SK-N-SH treated with all-trans-retinoic acid at 6 μM for 48 hours (cell line): ENCODE data around the gene ZNF710.

Experiments used
- ARNTL ChIP-seq: fragments of 450-650 bp; formaldehyde crosslinking; IDR thresholded peaks from 2 replicates; pipeline ENCODE4 v1.5.0; 2020; ENCODE audit warnings: low read depth, mild to moderate bottlenecking, moderate library complexity, borderline replicate concordance
- ESRRG ChIP-seq: fragments of 250-450 bp; sonication (Bioruptor Pico); IDR thresholded peaks from 2 replicates; pipeline ENCODE4 v1.6.1; 2021; ENCODE audit warnings: mild to moderate bottlenecking
- GLIS3 ChIP-seq: fragments of 250-450 bp; sonication (Bioruptor Pico); IDR thresholded peaks from 2 replicates; pipeline ENCODE4 v1.5.0; 2020; ENCODE audit warnings: mild to moderate bottlenecking, moderate library complexity
- PPARA ChIP-seq: fragments of 250-450 bp; sonication (Bioruptor Pico); IDR thresholded peaks from 2 replicates; pipeline ENCODE4 v1.5.0; 2020; ENCODE audit warnings: mild to moderate bottlenecking, borderline replicate concordance
- RARB ChIP-seq: fragments of 250-450 bp; sonication (Bioruptor Pico); IDR thresholded peaks from 2 replicates; pipeline ENCODE4 v1.8.0; 2021; ENCODE audit warnings: mild to moderate bottlenecking, moderate library complexity
- ZFP3 ChIP-seq: fragments of 250-450 bp; sonication (Bioruptor Pico); IDR thresholded peaks from 2 replicates; pipeline ENCODE4 v1.5.0; 2020; ENCODE audit warnings: mild to moderate bottlenecking, moderate library complexity
- ZFP30 ChIP-seq: fragments of 450-650 bp; formaldehyde crosslinking; IDR thresholded peaks from 2 replicates; pipeline ENCODE4 v1.5.0; 2022; ENCODE audit warnings: mild to moderate bottlenecking, moderate library complexity
- ZNF565 ChIP-seq: fragments of 450-650 bp; formaldehyde crosslinking; conservative IDR thresholded peaks from 2 replicates; pipeline ENCODE4 v1.5.0; 2020; ENCODE audit warnings: low read depth, mild to moderate bottlenecking, moderate library complexity
- ZNF70 ChIP-seq: fragments of 450-650 bp; formaldehyde crosslinking; IDR thresholded peaks from 2 replicates; pipeline ENCODE4 v1.5.0; 2020; ENCODE audit warnings: mild to moderate bottlenecking, moderate library complexity
- TF ChIP-seq, protein P1 (sequence below): fragments of 250-450 bp; sonication (Bioruptor Pico); IDR thresholded peaks from 2 replicates; pipeline ENCODE4 v1.8.0; 2021; ENCODE audit warnings: low read depth, mild to moderate bottlenecking, moderate library complexity, borderline replicate concordance
- TF ChIP-seq, protein P2 (sequence below): fragments of 250-450 bp; sonication (Bioruptor Pico); IDR thresholded peaks from 2 replicates; pipeline ENCODE4 v1.8.0; 2020; ENCODE audit warnings: mild to moderate bottlenecking, moderate library complexity, borderline replicate concordance
- TF ChIP-seq, protein P3 (sequence below): fragments of 250-450 bp; sonication (Bioruptor Pico); IDR thresholded peaks from 2 replicates; pipeline ENCODE4 v1.5.1; 2021; ENCODE audit warnings: mild to moderate bottlenecking, moderate library complexity

DNA sequence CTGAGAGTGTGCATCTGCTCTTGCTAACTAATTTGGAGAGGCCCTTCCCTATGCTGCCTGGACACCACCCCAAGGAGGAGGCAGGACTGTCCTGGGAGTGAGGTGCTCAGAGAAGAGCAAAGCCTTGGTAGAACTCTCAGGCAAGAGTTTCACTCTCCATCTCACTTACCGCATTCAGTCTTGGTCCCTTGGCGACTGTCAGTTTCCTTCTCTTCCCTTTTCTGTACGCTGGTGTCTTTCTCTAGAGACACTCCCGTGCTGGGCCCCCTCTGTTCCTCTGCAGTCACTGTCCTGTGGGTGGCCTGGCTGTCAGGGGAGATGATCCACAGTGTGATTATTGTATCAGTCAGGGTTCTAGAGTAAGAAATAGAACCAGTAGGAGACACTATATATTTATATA lies 57.2 kb downstream of the ZNF710 start:
- TF ChIP-seq, protein P1, sequence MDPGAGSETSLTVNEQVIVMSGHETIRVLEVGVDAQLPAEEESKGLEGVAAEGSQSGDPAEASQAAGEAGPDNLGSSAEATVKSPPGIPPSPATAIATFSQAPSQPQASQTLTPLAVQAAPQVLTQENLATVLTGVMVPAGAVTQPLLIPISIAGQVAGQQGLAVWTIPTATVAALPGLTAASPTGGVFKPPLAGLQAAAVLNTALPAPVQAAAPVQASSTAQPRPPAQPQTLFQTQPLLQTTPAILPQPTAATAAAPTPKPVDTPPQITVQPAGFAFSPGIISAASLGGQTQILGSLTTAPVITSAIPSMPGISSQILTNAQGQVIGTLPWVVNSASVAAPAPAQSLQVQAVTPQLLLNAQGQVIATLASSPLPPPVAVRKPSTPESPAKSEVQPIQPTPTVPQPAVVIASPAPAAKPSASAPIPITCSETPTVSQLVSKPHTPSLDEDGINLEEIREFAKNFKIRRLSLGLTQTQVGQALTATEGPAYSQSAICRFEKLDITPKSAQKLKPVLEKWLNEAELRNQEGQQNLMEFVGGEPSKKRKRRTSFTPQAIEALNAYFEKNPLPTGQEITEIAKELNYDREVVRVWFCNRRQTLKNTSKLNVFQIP, result no peak
- TF ChIP-seq ESRRG (CRISPR knock-in tag) (no peak), PPARA (CRISPR knock-in tag) (no peak), ZFP3 (CRISPR knock-in tag) (no peak), ZNF565 (CRISPR knock-in tag) (no peak), RARB (CRISPR knock-in tag) (no peak), ZFP30 (CRISPR knock-in tag) (no peak), ZNF70 (CRISPR knock-in tag) (no peak), ARNTL (CRISPR knock-in tag) (no peak), GLIS3 (CRISPR knock-in tag) (no peak)
- TF ChIP-seq, protein P2, sequence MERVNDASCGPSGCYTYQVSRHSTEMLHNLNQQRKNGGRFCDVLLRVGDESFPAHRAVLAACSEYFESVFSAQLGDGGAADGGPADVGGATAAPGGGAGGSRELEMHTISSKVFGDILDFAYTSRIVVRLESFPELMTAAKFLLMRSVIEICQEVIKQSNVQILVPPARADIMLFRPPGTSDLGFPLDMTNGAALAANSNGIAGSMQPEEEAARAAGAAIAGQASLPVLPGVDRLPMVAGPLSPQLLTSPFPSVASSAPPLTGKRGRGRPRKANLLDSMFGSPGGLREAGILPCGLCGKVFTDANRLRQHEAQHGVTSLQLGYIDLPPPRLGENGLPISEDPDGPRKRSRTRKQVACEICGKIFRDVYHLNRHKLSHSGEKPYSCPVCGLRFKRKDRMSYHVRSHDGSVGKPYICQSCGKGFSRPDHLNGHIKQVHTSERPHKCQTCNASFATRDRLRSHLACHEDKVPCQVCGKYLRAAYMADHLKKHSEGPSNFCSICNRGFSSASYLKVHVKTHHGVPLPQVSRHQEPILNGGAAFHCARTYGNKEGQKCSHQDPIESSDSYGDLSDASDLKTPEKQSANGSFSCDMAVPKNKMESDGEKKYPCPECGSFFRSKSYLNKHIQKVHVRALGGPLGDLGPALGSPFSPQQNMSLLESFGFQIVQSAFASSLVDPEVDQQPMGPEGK (CRISPR knock-in tag), result no peak
- TF ChIP-seq, protein P3, sequence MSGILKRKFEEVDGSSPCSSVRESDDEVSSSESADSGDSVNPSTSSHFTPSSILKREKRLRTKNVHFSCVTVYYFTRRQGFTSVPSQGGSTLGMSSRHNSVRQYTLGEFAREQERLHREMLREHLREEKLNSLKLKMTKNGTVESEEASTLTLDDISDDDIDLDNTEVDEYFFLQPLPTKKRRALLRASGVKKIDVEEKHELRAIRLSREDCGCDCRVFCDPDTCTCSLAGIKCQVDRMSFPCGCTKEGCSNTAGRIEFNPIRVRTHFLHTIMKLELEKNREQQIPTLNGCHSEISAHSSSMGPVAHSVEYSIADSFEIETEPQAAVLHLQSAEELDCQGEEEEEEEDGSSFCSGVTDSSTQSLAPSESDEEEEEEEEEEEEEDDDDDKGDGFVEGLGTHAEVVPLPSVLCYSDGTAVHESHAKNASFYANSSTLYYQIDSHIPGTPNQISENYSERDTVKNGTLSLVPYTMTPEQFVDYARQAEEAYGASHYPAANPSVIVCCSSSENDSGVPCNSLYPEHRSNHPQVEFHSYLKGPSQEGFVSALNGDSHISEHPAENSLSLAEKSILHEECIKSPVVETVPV (CRISPR knock-in tag), result no peak
